Small intestine (tissue), 7 donors: ENCODE measurements around the gene SEMA5B. TPM values are rescaled to one million over a fixed set of nuclear protein-coding genes. Genes with fewer than 3 reads are reported as not detected.

Source experiments
- DNase-seq, 2 donors: peaks; one replicate each; pipeline versions ENCODE4 v3.0.0 to v3.0.0-alpha.2; 2013
- FAIRE-seq: peaks from 2 replicates; lab custom pipeline; 2012; peaks lifted over from hg19 to GRCh38; lab: Jason Lieb, UNC
- H3K27ac ChIP-seq, 3 donors: one replicate each; pipeline ENCODE4 v1.5.1; 2013; ENCODE audit warnings: low read length in 2 of 3, mild to moderate bottlenecking in 2 of 3, control low read depth in 1 of 3, inconsistent platforms in 1 of 3, low read depth in 1 of 3, moderate library complexity in 1 of 3
- H3K27me3 ChIP-seq, 3 donors: one replicate each; pipeline ENCODE4 v1.6.1; 2013; ENCODE audit warnings: low read length in 3 of 3, inconsistent platforms in 1 of 3; ENCODE audit not compliant: control insufficient read depth in 3 of 3, insufficient read depth in 3 of 3
- H3K36me3 ChIP-seq, 3 donors: one replicate each; pipeline ENCODE4 v1.6.1; 2013; ENCODE audit warnings: low read length in 3 of 3, inconsistent platforms in 1 of 3, low read depth in 1 of 3, mild to moderate bottlenecking in 1 of 3, moderate library complexity in 1 of 3; ENCODE audit not compliant: control insufficient read depth in 3 of 3, insufficient read depth in 2 of 3
- H3K4me1 ChIP-seq, 3 donors: one replicate each; pipeline ENCODE4 v1.6.1; 2013; ENCODE audit warnings: low read length in 2 of 3, inconsistent platforms in 1 of 3, low read depth in 1 of 3, mild to moderate bottlenecking in 1 of 3, moderate library complexity in 1 of 3; ENCODE audit not compliant: control insufficient read depth in 3 of 3, insufficient read depth in 2 of 3
- H3K4me3 ChIP-seq, 3 donors: one replicate each; pipeline ENCODE4 v1.5.1; 2013; ENCODE audit warnings: low read length in 3 of 3, control low read depth in 1 of 3, inconsistent platforms in 1 of 3, low read depth in 1 of 3, mild to moderate bottlenecking in 1 of 3, moderate library complexity in 1 of 3
- H3K9me3 ChIP-seq, 2 donors: one replicate each; pipeline ENCODE4 v1.6.1; 2013; ENCODE audit warnings: low read depth in 1 of 2, low read length in 1 of 2; ENCODE audit not compliant: control insufficient read depth in 2 of 2, insufficient read depth in 1 of 2
- WGBS, 3 donors: extraction: QIAGEN DNeasy Blood & Tissue Kit; methylation state at CpG; one replicate each; pipeline ENCODE4 v1.1.7; 2013; 5-methylcytosine and 5-hydroxymethylcytosine counted together
- polyA plus RNA-seq, 4 donors: library from polyadenylated mRNA; stranded (reverse) in 3 of 4; unstranded in 1 of 4; fragments of 200-250 nt in 3 of 4; fragments of 120-200 nt in 1 of 4; gene quantifications; one replicate each; pipeline versions ENCODE4 v1.2.1 to v1.2.3, GENCODE V29; 2013
- donor health status: healthy with polysubstance abuse.
- donor health status: control.
- donor health status: control.
- donor health status: Bipolar disorder and iron deficiency.
- donor health status: healthy.

Gene SEMA5B
- polyA plus RNA-seq, 4 donors: 0.75 to 4.0 (median 1.9) TPM; not detected in 1

GRCh38 chr3:123004201-123004918 lies 23.2 kb downstream of the SEMA5B start:
- no peaks in the 10 kb centered on the region for H3K9me3 ChIP-seq
- DNase-seq: no peak
- no peak overlapping the region for H3K27ac ChIP-seq
- H3K36me3 ChIP-seq: no peaks in the 10 kb centered on the region
- 69 to 72% (median 71%) methylated on average over 5 of the region's 5 CpGs for WGBS, 3 donors
- no peak for FAIRE-seq
- peaks cover 0 to 24% (median 0%) of the 10 kb centered on the region in 3 donors for H3K27me3 ChIP-seq
- H3K4me1 ChIP-seq: no peaks in the 10 kb centered on the region
- H3K4me3 ChIP-seq: no peak overlapping the region

GRCh38 chr3:123002749-123003497 lies 24.6 kb downstream of the SEMA5B start:
- no peak for FAIRE-seq
- no peak for DNase-seq
- WGBS, 3 donors: 57 to 76% (median 65%) methylated on average over 7 of the region's 7 CpGs
- no peak overlapping the region for H3K4me3 ChIP-seq
- no peaks in the 10 kb centered on the region for H3K9me3 ChIP-seq
- no peaks in the 10 kb centered on the region for H3K4me1 ChIP-seq
- H3K27ac ChIP-seq: no peak overlapping the region
- no peaks in the 10 kb centered on the region for H3K36me3 ChIP-seq
- H3K27me3 ChIP-seq: peaks cover 0 to 24% (median 0%) of the 10 kb centered on the region in 3 donors

DNA sequence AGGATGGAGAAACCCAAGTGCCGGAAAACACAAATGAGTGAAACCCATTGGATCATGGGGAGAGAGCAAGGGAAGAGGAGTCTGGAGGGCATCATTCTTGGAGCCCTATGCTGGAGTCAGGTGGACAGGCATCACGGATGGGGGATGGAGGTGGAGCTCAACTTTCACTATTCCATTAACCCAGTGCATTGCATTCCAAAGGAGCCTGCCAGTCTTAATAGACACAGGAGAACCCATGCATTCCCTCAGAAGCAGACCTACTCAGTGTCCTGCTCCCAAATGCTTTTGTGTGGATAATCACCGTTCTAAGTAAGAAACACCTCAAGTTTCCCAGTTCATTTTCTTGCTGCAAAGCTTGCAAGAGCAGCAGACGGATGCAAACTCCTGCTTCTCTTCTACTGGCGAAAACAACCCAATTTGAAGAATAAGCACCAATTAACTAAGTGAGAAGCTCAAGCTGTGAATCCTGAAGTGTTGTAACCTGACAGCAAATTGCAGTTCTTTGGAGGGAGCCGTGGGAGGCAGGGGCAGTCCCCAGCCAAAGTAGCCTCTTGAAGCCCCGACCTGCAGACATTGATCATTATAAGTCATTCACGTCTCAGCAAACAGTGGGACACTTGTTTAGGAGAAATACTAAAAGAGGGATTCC lies 25.3 kb downstream of the SEMA5B start:
- Histone ChIP-seq H3K4me1 (no peaks in the 10 kb centered on the region), H3K9me3 (no peaks in the 10 kb centered on the region), H3K27me3 (peaks cover 0 to 24% (median 0%) of the 10 kb centered on the region in 3 donors), H3K27ac (no peak overlapping the region), H3K4me3 (no peak overlapping the region), H3K36me3 (no peaks in the 10 kb centered on the region)
- FAIRE-seq (no peak), DNase-seq (no peak)
- 63 to 75% (median 64%) methylated on average over 8 of the region's 8 CpGs for WGBS, 3 donors

DNA sequence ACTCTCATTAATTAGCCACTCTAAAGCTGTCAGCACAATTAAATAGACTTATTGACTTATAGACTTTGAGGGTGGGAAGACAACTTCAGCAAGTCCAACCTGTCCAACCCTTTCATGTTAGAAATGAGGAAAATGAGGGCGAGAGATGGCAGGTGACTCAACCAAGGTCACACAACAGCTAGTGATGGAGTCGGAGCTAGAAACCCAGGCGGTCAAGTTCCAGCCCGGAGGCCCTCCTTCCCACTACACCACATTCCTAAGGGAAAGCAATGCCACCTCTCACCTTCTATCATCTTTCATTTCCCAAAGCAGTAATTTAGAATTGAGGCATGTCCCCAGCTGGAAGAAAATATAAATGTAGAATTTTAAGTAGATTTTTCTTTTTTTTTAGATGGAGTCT lies 28.7 kb downstream of the SEMA5B start:
- H3K4me3 ChIP-seq: no peak overlapping the region
- no peak for FAIRE-seq

DNA sequence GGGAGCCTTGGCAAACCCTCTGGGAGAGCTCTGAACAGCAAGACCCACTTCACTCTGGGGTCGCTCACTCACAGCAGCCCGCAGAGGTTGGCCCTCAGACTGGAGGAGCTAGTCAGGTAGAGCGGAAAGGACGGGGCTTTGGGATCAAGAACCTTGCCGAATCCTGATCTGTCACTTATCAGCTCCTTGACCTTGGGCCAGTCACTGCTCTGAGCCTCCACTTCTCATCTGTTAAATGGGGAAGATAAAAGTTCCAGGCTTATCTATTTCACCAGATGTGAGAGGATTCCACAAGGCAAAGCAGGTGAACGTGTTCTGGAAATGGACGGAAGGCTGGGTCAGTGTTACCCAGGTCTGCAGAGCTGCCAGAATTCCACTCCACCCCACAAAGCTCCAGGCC lies 29.4 kb downstream of the SEMA5B start:
- 81 to 92% (median 84%) methylated on average over 7 of the region's 7 CpGs for WGBS, 3 donors
- DNase-seq: no peak

More for the DNA sequence above, 28.7 kb downstream of the SEMA5B start:
- 87 to 97% (median 95%) methylated on average over 4 of the region's 4 CpGs for WGBS, 3 donors
- Histone ChIP-seq H3K27ac (no peak overlapping the region), H3K36me3 (no peaks in the 10 kb centered on the region), H3K27me3 (peaks cover 0 to 13% (median under 1%) of the 10 kb centered on the region in 3 donors), H3K9me3 (no peaks in the 10 kb centered on the region), H3K4me1 (peaks cover 0 to 6% (median 0%) of the 10 kb centered on the region in 3 donors)
- DNase-seq: no peak

DNA sequence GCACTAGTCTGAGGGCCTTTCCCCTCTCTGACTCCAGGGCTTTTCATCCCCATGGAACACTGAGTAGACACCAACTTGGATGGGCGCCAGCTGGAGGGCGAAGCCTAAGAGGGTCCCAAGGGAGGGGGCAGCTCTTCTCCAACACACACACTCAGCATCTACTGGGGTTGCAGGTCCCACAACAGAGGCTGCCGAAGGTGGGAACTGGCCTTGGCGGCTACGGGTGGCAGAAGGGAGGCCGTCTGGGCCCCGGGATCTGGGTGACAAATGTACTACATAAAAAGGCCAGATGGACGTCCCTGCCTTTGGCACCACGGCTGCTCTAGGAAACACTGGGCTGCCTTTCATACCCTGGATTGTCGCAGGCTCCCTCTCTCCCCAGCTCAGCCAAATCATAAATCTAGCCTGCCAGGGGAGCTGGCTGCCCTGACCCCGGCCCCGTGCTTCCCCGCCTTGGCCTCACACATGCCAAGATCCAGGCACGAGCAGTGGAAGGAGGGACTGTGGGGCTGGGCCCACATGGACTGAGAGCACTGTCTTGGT lies 31.5 kb downstream of the SEMA5B start:
- no peak for DNase-seq
- no peak overlapping the region for H3K27ac ChIP-seq
- 70 to 79% (median 76%) methylated on average over 14 of the region's 14 CpGs for WGBS, 3 donors
- no peak for FAIRE-seq
- no peak overlapping the region for H3K4me3 ChIP-seq
- H3K9me3 ChIP-seq: no peaks in the 10 kb centered on the region
- H3K27me3 ChIP-seq: peaks cover 0 to 30% (median 3%) of the 10 kb centered on the region in 3 donors
- H3K4me1 ChIP-seq: peaks cover 0 to 6% (median 0%) of the 10 kb centered on the region in 3 donors
- H3K36me3 ChIP-seq: no peaks in the 10 kb centered on the region

More for the DNA sequence above, 29.4 kb downstream of the SEMA5B start:
- Histone ChIP-seq H3K36me3 (no peaks in the 10 kb centered on the region), H3K9me3 (no peaks in the 10 kb centered on the region), H3K4me3 (no peak overlapping the region), H3K27me3 (peaks cover 0 to 19% (median 3%) of the 10 kb centered on the region in 3 donors), H3K4me1 (peaks cover 0 to 6% (median 0%) of the 10 kb centered on the region in 3 donors), H3K27ac (no peak overlapping the region)
- no peak for FAIRE-seq

DNA sequence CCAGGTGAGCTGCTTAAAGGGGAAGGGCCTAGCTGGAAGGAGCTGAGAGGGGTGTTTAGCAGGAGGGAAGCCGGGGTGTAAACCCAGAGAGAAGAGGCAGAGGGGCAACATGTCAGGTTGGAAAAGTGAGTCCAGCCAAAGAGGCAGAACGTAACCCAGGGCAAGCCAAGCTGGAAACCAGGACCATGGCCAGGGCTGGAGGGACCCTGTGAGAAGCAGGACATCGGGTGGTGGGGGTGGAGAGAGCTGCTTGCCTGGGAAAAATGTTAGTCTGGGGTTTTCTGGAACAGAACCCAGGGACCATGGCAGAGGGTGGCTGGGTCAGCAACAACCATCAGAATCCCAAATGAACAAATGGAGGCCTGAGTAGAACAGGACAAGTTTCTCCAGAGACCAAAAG lies 32.6 kb downstream of the SEMA5B start:
- H3K27ac ChIP-seq: no peak overlapping the region
- H3K27me3 ChIP-seq: peaks cover 0 to 36% (median 6%) of the 10 kb centered on the region in 3 donors
- DNase-seq (no peak), FAIRE-seq (no peak)
- 66 to 86% (median 75%) methylated on average over 3 of the region's 3 CpGs for WGBS, 3 donors
- H3K4me1 ChIP-seq: peaks cover 0 to 6% (median 0%) of the 10 kb centered on the region in 3 donors
- no peaks in the 10 kb centered on the region for H3K36me3 ChIP-seq
- H3K4me3 ChIP-seq: no peak overlapping the region
- no peaks in the 10 kb centered on the region for H3K9me3 ChIP-seq
